MM.1S (cell line): ENCODE data around the gene INSRR.

Experiments
- CTCF ChIP-seq: fragments of 300-600 bp; sonication (generic); IDR thresholded peaks from 2 replicates; pipeline ENCODE4 v1.5.1; 2016; ENCODE audit warnings: antibody characterized with exemption, low read length, mixed read lengths
- EZH2 ChIP-seq: fragments of 300-600 bp; sonication (generic); optimal IDR thresholded peaks from 2 replicates; pipeline ENCODE3; 2017; ENCODE audit warnings: low read depth, mild to moderate bottlenecking, antibody characterized with exemption, low read length, mixed read lengths

GRCh38 chr1:156887734-156888133 is 28.8 kb upstream of the INSRR start:
- TF ChIP-seq EZH2 (no peak), CTCF (no peak)
